ENCODE data around the gene FANCL. TPM values are rescaled to one million over a fixed set of nuclear protein-coding genes. Genes with fewer than 3 reads are reported as not detected.

Gene FANCL
- total RNA-seq, 1 donor from 2014 or later: 8.6 TPM

- H3K4me1 Mint-ChIP-seq (ENCODE audit: low read depth): peaks cover 10% of the 10 kb centered on the region
- H3K27me3 Mint-ChIP-seq (ENCODE audit: low read depth): no peaks in the 10 kb centered on the region
Observed at GRCh38 chr2:58206785-58207184, 34.3 kb downstream of the FANCL start.

GRCh38 chr2:58204195-58204959 lies 36.7 kb downstream of the FANCL start:
- H3K9me3 Mint-ChIP-seq (ENCODE audit: low read depth): no peaks in the 10 kb centered on the region
- H3K4me3 Mint-ChIP-seq (ENCODE audit: unreplicated experiment): no peak overlapping the region
- no peak overlapping the region for H3K27ac Mint-ChIP-seq (ENCODE audit: unreplicated experiment)
- no peak for DNase-seq (ENCODE audit: low spot score)
- peaks cover 10% of the 10 kb centered on the region for H3K4me1 Mint-ChIP-seq (ENCODE audit: low read depth)
- no peak for TF ChIP-seq CTCF (IDR thresholded peaks at IDR 0.05)
- no peaks in the 10 kb centered on the region for H3K27me3 Mint-ChIP-seq (ENCODE audit: low read depth)
- no peaks in the 10 kb centered on the region for H3K36me3 Mint-ChIP-seq (ENCODE audit: low read depth)

More at GRCh38 chr2:58206785-58207184, 34.3 kb downstream of the FANCL start:
- no peak overlapping the region for H3K4me3 Mint-ChIP-seq (ENCODE audit: unreplicated experiment)
- peaks cover 4% of the 10 kb centered on the region for H3K9me3 Mint-ChIP-seq (ENCODE audit: low read depth)
- no peak overlapping the region for H3K27ac Mint-ChIP-seq (ENCODE audit: unreplicated experiment)
- H3K36me3 Mint-ChIP-seq (ENCODE audit: low read depth): peaks cover 6% of the 10 kb centered on the region
- no peak for TF ChIP-seq CTCF (IDR thresholded peaks at IDR 0.05)
- no peak for DNase-seq (ENCODE audit: low spot score)

GRCh38 chr2:58203018-58203417 lies 38.1 kb downstream of the FANCL start:
- Mint-ChIP-seq H3K27ac (ENCODE audit: unreplicated experiment) (no peak overlapping the region), H3K4me3 (ENCODE audit: unreplicated experiment) (no peak overlapping the region), H3K27me3 (ENCODE audit: low read depth) (no peaks in the 10 kb centered on the region), H3K9me3 (ENCODE audit: low read depth) (no peaks in the 10 kb centered on the region), H3K36me3 (ENCODE audit: low read depth) (no peaks in the 10 kb centered on the region), H3K4me1 (ENCODE audit: low read depth) (peaks cover 10% of the 10 kb centered on the region)
- no peak for TF ChIP-seq CTCF (IDR thresholded peaks at IDR 0.05)
- DNase-seq (ENCODE audit: low spot score): no peak

- H3K27ac Mint-ChIP-seq (ENCODE audit: unreplicated experiment): no peak overlapping the region
- H3K9me3 Mint-ChIP-seq (ENCODE audit: low read depth): no peaks in the 10 kb centered on the region
- peaks cover 2% of the 10 kb centered on the region for H3K36me3 Mint-ChIP-seq (ENCODE audit: low read depth)
- DNase-seq (ENCODE audit: low spot score): no peak
- TF ChIP-seq CTCF (IDR thresholded peaks at IDR 0.05): no peak
- no peak overlapping the region for H3K4me3 Mint-ChIP-seq (ENCODE audit: unreplicated experiment)
- no peaks in the 10 kb centered on the region for H3K27me3 Mint-ChIP-seq (ENCODE audit: low read depth)
- H3K4me1 Mint-ChIP-seq (ENCODE audit: low read depth): peaks cover 10% of the 10 kb centered on the region
Observed at GRCh38 chr2:58202404-58202803, 38.7 kb downstream of the FANCL start.

GRCh38 chr2:58197894-58198293 lies 43.2 kb downstream of the FANCL start:
- no peaks in the 10 kb centered on the region for H3K27me3 Mint-ChIP-seq (ENCODE audit: low read depth)
- no peak for DNase-seq (ENCODE audit: low spot score)
- H3K36me3 Mint-ChIP-seq (ENCODE audit: low read depth): peaks cover 2% of the 10 kb centered on the region
- H3K9me3 Mint-ChIP-seq (ENCODE audit: low read depth): no peaks in the 10 kb centered on the region
- no peak for TF ChIP-seq CTCF (IDR thresholded peaks at IDR 0.05)
- no peak overlapping the region for H3K4me3 Mint-ChIP-seq (ENCODE audit: unreplicated experiment)
- no peaks in the 10 kb centered on the region for H3K4me1 Mint-ChIP-seq (ENCODE audit: low read depth)
- H3K27ac Mint-ChIP-seq (ENCODE audit: unreplicated experiment): no peak overlapping the region

Data from chondrocyte (in vitro differentiated cells).